H1 (cell line): ENCODE data around the gene GLIPR2. TPM values are rescaled to one million over a fixed set of nuclear protein-coding genes. Genes with fewer than 3 reads are reported as not detected.

Experiments used
- CTCF ChIA-PET: fragments of 300-600 bp; sonication (Branson Sonifier 250); formaldehyde crosslinking; loops from one replicate; lab custom pipeline; 2021; ENCODE audit not compliant: partially characterized antibody; lab: Charles Lee
- POLR2A ChIA-PET: fragments of 300-600 bp; sonication (Branson Sonifier 250); formaldehyde crosslinking; loops from one replicate; lab custom pipeline; 2021; ENCODE audit warnings: inconsistent platforms; ENCODE audit not compliant: partially characterized antibody; lab: Charles Lee
- DNase-seq, 2 experiments: peaks; one replicate each; pipeline versions ENCODE4 v3.0.0 to v3.0.0-alpha.2; 2010 to 2022; ENCODE audit warnings: low spot score in 2 of 2, low read depth in 1 of 2, mixed read lengths in 1 of 2
- FAIRE-seq: peaks from 2 replicates; lab custom pipeline; 2011; peaks lifted over from hg19 to GRCh38; lab: Jason Lieb, UNC
- H2AFZ ChIP-seq: 2 replicates; pipeline ENCODE4 v1.8.1; 2012; ENCODE audit warnings: low read length, inconsistent platforms
- H2AK5ac ChIP-seq: 2 replicates; pipeline ENCODE4 v1.6.1; 2013; ENCODE audit warnings: low read depth, low read length
- H2BK120ac ChIP-seq: replicated peaks from 2 replicates; pipeline ENCODE3; 2013; ENCODE audit warnings: low read depth, low read length, inconsistent platforms
- H2BK12ac ChIP-seq: 2 replicates; pipeline ENCODE4 v1.6.1; 2013; ENCODE audit warnings: low read depth, low read length
- H2BK15ac ChIP-seq: 2 replicates; pipeline ENCODE4 v1.6.1; 2013; ENCODE audit warnings: low read length
- H2BK20ac ChIP-seq: 2 replicates; pipeline ENCODE4 v1.6.1; 2013; ENCODE audit warnings: low read length
- H2BK5ac ChIP-seq: 2 replicates; pipeline ENCODE4 v1.6.1; 2013; ENCODE audit warnings: low read depth, low read length
- H3K14ac ChIP-seq: 2 replicates; pipeline ENCODE4 v1.6.1; 2013; ENCODE audit warnings: inconsistent platforms; ENCODE audit not compliant: insufficient read length
- H3K18ac ChIP-seq: 2 replicates; pipeline ENCODE4 v1.6.1; 2013; ENCODE audit warnings: low read length; ENCODE audit errors: extremely low read depth
- H3K23ac ChIP-seq: 2 replicates; pipeline ENCODE4 v1.6.1; 2013; ENCODE audit warnings: inconsistent platforms; ENCODE audit not compliant: insufficient read length
- H3K23me2 ChIP-seq: 2 replicates; pipeline ENCODE4 v1.6.1; 2013; ENCODE audit warnings: low read depth, low read length
- H3K27ac ChIP-seq: 2 replicates; pipeline ENCODE4 v1.6.1; 2011; ENCODE audit warnings: low read depth, low read length, inconsistent platforms
- H3K27me3 ChIP-seq, 4 experiments: replicated peaks in 1 of 4; 1 replicate in 1 of 4; 2 replicates in 3 of 4; pipeline versions ENCODE4 v1.6.1 to v1.8.1; 2011 to 2013; ENCODE audit warnings: low read length in 3 of 4, mild to moderate bottlenecking in 3 of 4, inconsistent platforms in 2 of 4, mixed read lengths in 2 of 4, moderate library complexity in 1 of 4; ENCODE audit not compliant: control insufficient read depth in 3 of 4, insufficient read depth in 3 of 4; ENCODE audit errors: extremely low read depth in 1 of 4
- H3K36me3 ChIP-seq, 4 experiments: 2 replicates each; pipeline versions ENCODE4 v1.6.1 to v1.8.1; 2011 to 2013; ENCODE audit warnings: mild to moderate bottlenecking in 4 of 4, low read length in 3 of 4, moderate library complexity in 2 of 4, control low read depth in 1 of 4, inconsistent platforms in 1 of 4; ENCODE audit not compliant: insufficient read depth in 4 of 4, control insufficient read depth in 2 of 4
- H3K4ac ChIP-seq: replicated peaks from 2 replicates; pipeline ENCODE3; 2013; ENCODE audit warnings: low read length, low read depth, mixed read lengths, inconsistent platforms; ENCODE audit not compliant: insufficient read length
- H3K4me1 ChIP-seq, 4 experiments: replicated peaks in 1 of 4; 1 replicate in 1 of 4; 2 replicates in 3 of 4; pipeline versions ENCODE4 v1.6.1 to v1.8.1; 2011 to 2013; ENCODE audit warnings: low read length in 3 of 4, inconsistent platforms in 2 of 4, mixed read lengths in 1 of 4; ENCODE audit not compliant: insufficient read depth in 4 of 4, control insufficient read depth in 3 of 4
- H3K4me2 ChIP-seq, 2 experiments: 2 replicates each; pipeline versions ENCODE4 v1.6.1 to v1.8.1; 2011 to 2013; ENCODE audit warnings: low read depth in 2 of 2, low read length in 2 of 2, control low read depth in 1 of 2, inconsistent platforms in 1 of 2, mild to moderate bottlenecking in 1 of 2; ENCODE audit not compliant: insufficient read depth in 1 of 2
- H3K4me3 ChIP-seq, 4 experiments: fragments of 200-600, 300-600 bp in 1 of 4; sonication (generic), shearing (Covaris generic), sonication (Bioruptor Twin) in 1 of 4; 2 replicates each; pipeline versions ENCODE4 v1.5.1 to v1.8.1; 2011 to 2016; ENCODE audit warnings: low read length in 4 of 4, low read depth in 3 of 4, control low read depth in 2 of 4, inconsistent platforms in 2 of 4, mild to moderate bottlenecking in 2 of 4, mixed read lengths in 1 of 4, moderate library complexity in 1 of 4; ENCODE audit not compliant: insufficient read depth in 2 of 4; ENCODE audit errors: extremely low read depth in 1 of 4
- H3K56ac ChIP-seq: replicated peaks from 2 replicates; pipeline ENCODE3; 2013; ENCODE audit warnings: low read depth, mild to moderate bottlenecking, mixed read lengths, low read length, inconsistent platforms; ENCODE audit not compliant: insufficient read length
- H3K79me1 ChIP-seq: 2 replicates; pipeline ENCODE4 v1.6.1; 2013; ENCODE audit warnings: low read depth, low read length, control low read depth
- H3K79me2 ChIP-seq, 2 experiments: 2 replicates each; pipeline versions ENCODE4 v1.6.1 to v1.8.1; 2012 to 2013; ENCODE audit warnings: low read length in 2 of 2, mild to moderate bottlenecking in 2 of 2, inconsistent platforms in 1 of 2; ENCODE audit not compliant: insufficient read depth in 2 of 2, control insufficient read depth in 1 of 2
- H3K9ac ChIP-seq, 4 experiments: replicated peaks in 1 of 4; 1 replicate in 1 of 4; 2 replicates in 3 of 4; pipeline versions ENCODE4 v1.6.1 to v1.8.1; 2011 to 2013; ENCODE audit warnings: low read depth in 3 of 4, low read length in 3 of 4, control low read depth in 2 of 4, mild to moderate bottlenecking in 2 of 4, moderate library complexity in 2 of 4, inconsistent platforms in 1 of 4; ENCODE audit errors: extremely low read depth in 1 of 4
- H3K9me3 ChIP-seq, 2 experiments: 2 replicates each; pipeline versions ENCODE4 v1.6.1 to v1.8.1; 2012 to 2013; ENCODE audit warnings: mild to moderate bottlenecking in 2 of 2, moderate library complexity in 2 of 2, control low read depth in 1 of 2, inconsistent platforms in 1 of 2, low read depth in 1 of 2, low read length in 1 of 2, mixed read lengths in 1 of 2; ENCODE audit not compliant: insufficient read depth in 2 of 2
- H4K20me1 ChIP-seq, 2 experiments: replicated peaks in 1 of 2; 2 replicates each; pipeline versions ENCODE3 to v1.8.1; 2011 to 2013; ENCODE audit warnings: inconsistent platforms in 2 of 2, low read length in 2 of 2, mild to moderate bottlenecking in 1 of 2; ENCODE audit not compliant: insufficient read depth in 2 of 2, control insufficient read depth in 1 of 2
- H4K5ac ChIP-seq: 2 replicates; pipeline ENCODE4 v1.6.1; 2013; ENCODE audit warnings: low read length, low read depth, mixed read lengths, inconsistent platforms; ENCODE audit not compliant: insufficient read length
- H4K8ac ChIP-seq: 2 replicates; pipeline ENCODE4 v1.8.0; 2013; ENCODE audit warnings: mild to moderate bottlenecking, moderate library complexity, low read length, inconsistent platforms; ENCODE audit not compliant: insufficient read depth; ENCODE audit errors: extremely low read depth
- H4K91ac ChIP-seq: replicated peaks from 2 replicates; pipeline ENCODE3; 2013; ENCODE audit warnings: low read length, mixed read lengths, inconsistent platforms; ENCODE audit not compliant: insufficient read length
- CTBP2 ChIP-seq: IDR thresholded peaks from 2 replicates; pipeline ENCODE4 v1.7.0; 2011; ENCODE audit warnings: borderline replicate concordance, mild to moderate bottlenecking, moderate library complexity, mixed read lengths, low read length; ENCODE audit not compliant: insufficient read depth, insufficient read length
- JUN ChIP-seq: IDR thresholded peaks from 2 replicates; pipeline ENCODE4 v1.6.1; 2011; ENCODE audit warnings: low read depth, mild to moderate bottlenecking, improper control_type of control experiment, low read length
- RAD21 ChIP-seq, 2 experiments: IDR thresholded peaks in 1 of 2; conservative IDR thresholded peaks in 1 of 2; 2 replicates each; pipeline ENCODE4 v1.6.1; 2011; ENCODE audit warnings: low read depth in 2 of 2, low read length in 2 of 2, improper control_type of control experiment in 1 of 2, inconsistent platforms in 1 of 2, mild to moderate bottlenecking in 1 of 2, moderate library complexity in 1 of 2
- SIN3A ChIP-seq, 2 experiments: IDR thresholded peaks in 1 of 2; conservative IDR thresholded peaks in 1 of 2; 2 replicates each; pipeline ENCODE4 v1.6.1; 2011 to 2012; ENCODE audit warnings: low read length in 2 of 2, improper control_type of control experiment in 1 of 2, low read depth in 1 of 2, mild to moderate bottlenecking in 1 of 2
- TEAD4 ChIP-seq: IDR thresholded peaks from 2 replicates; pipeline ENCODE4 v1.6.1; 2012; ENCODE audit warnings: low read depth, low read length, inconsistent platforms, mixed read lengths
- WGBS, 2 experiments: shearing (Covaris generic) in 1 of 2; methylation state at CpG; one replicate each; pipeline versions ENCODE4 v1.1.6 to v1.1.7; 2013 to 2015; ENCODE audit warnings: low lambda C conversion rate in 2 of 2, mixed read lengths in 2 of 2, inconsistent platforms in 1 of 2, low coverage in 1 of 2, missing lambda C conversion rate in 1 of 2; ENCODE audit not compliant: insufficient replicate concordance in 2 of 2, insufficient coverage in 1 of 2, insufficient read length in 1 of 2; ENCODE audit errors: extremely low coverage in 1 of 2, missing lambda C conversion rate in 1 of 2; 5-methylcytosine and 5-hydroxymethylcytosine counted together
- long read RNA-seq, 2 experiments: library from RNA in 1 of 2; library from capped mRNA in 1 of 2; stranded (forward); transcript quantifications; one replicate each; pipeline ENCODE4 v2.0.0, GENCODE V29; 2021; ENCODE audit warnings: inconsistent platforms in 1 of 2
- polyA minus RNA-seq, 3 experiments: library from RNA; depleted of rRNA, polyadenylated mRNA; stranded (reverse); fragments of >200 nt; gene quantifications; 1 replicate in 2 of 3; 2 replicates in 1 of 3; pipeline ENCODE4 v1.2.3, GENCODE V29; 2011
- polyA plus RNA-seq, 7 experiments: library from polyadenylated mRNA; depleted of rRNA in 3 of 7; stranded (reverse) in 5 of 7; unstranded in 2 of 7; fragments of >200 nt in 5 of 7; fragments of 200-250 nt in 2 of 7; gene quantifications; 1 replicate in 5 of 7; 2 replicates in 1 of 7; 4 replicates in 1 of 7; pipeline versions ENCODE4 v1.2.1 to v1.2.3, GENCODE V29; 2011 to 2013; ENCODE audit warnings: missing spikeins in 2 of 7, mixed read lengths in 2 of 7
- total RNA-seq: library from RNA; stranded (reverse); fragmentation: NEBNext Ultra II Directional; extraction: Animal tissue kit (Norgen Biotek cat#: 25700); gene quantifications from 2 replicates; pipeline ENCODE4 v1.2.1, GENCODE V29; 2021
- TF ChIP-seq, protein P1 (sequence below): IDR thresholded peaks from 2 replicates; pipeline ENCODE4 v1.6.1; 2011; ENCODE audit warnings: low read depth, mild to moderate bottlenecking, low read length; ENCODE audit not compliant: insufficient read depth

The GLIPR2 gene, protein sequence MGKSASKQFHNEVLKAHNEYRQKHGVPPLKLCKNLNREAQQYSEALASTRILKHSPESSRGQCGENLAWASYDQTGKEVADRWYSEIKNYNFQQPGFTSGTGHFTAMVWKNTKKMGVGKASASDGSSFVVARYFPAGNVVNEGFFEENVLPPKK
- total RNA-seq = 7.9 and 8.9 TPM in 2 replicates
- polyA plus RNA-seq (2011; rRNA removed) = 10.2 and 12.0 TPM in 2 replicates
- 13.7 TPM for polyA plus RNA-seq (2011; cell fraction: cytosol; rRNA removed)
- polyA plus RNA-seq (2011; cell fraction: nucleus; rRNA removed) = 7.1 TPM
- 11.5 to 15.4 TPM (median 13.1 TPM) in 4 replicates for polyA plus RNA-seq (2012, experiment 1 of 2)
- 11.8 TPM for polyA plus RNA-seq (2012, experiment 2 of 2)
- polyA plus RNA-seq (2013, experiment 1 of 2) = 6.2 TPM
- 6.2 TPM for polyA plus RNA-seq (2013, experiment 2 of 2)
- 5.5 and 7.2 TPM in 2 replicates for polyA minus RNA-seq (2011; rRNA and poly(A)+ RNA removed)
- 4.7 TPM for polyA minus RNA-seq (2011; cell fraction: cytosol; rRNA and poly(A)+ RNA removed)
- 3.7 TPM for polyA minus RNA-seq (2011; cell fraction: nucleus; rRNA and poly(A)+ RNA removed)
- long read RNA-seq, experiment 1, partial matches to known transcripts = 0 of 4 reads
- long read RNA-seq, experiment 1, other reads (novel, unspliced or antisense) = 3 of 4 reads
- long read RNA-seq, experiment 2, transcript GLIPR2-202 (5 exons, 1,890 nt) = major isoform, 8 of 15 reads
- long read RNA-seq, experiment 2, partial matches to known transcripts = 2 of 15 reads
- long read RNA-seq, experiment 2, other reads (novel, unspliced or antisense) = 5 of 15 reads

DNA sequence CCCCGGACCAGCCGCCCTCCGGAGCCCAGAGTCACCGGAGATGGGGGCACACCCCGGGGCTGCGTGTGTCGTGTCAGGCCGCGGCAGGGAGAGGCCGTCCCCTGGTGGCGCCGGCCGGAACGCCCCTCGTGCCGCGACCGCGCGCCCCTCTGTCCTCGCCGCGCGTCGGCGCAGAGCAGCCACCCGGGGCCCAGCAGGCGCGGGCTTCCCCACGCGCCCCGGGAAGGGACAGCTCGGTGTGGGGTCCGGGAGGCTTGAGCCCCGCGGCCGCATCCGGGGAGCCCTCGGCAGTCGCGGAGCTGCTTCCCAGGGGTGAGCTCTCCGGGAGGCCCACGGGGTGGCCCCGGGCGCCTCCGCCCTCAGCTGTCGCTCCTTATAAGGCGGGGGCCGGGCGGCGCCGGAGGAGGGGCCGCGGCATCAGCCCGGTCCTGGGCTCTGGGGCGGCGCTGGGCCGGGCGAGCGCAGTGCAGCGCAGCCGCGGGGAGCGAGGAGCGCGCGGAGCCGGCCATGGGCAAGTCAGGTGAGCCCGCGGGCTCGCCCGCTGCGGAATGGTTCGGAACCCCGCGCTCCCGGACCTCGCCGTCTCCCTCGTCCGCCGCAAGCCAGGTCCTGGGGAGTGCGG is at the start of gene GLIPR2:
TSS of gene GLIPR2 (plus strand) at position 462 of the 622 bp plus-strand sequence. CDS start at position 508, 46 bp downstream.
- H4K20me1 ChIP-seq = peaks cover 3 to 5% of the 10 kb centered on the region in 2 experiments
- H3K27ac ChIP-seq = no peak within 1 kb of the TSS
- H3K4me1 ChIP-seq = peaks cover 0 to 15% (median 7%) of the 10 kb centered on the region in 4 experiments; a peak in 6 of 7 replicates
- H3K79me1 ChIP-seq = no peaks in the 10 kb centered on the region
- no peak within 1 kb of the TSS for H2BK5ac ChIP-seq
- no peak within 1 kb of the TSS for H4K5ac ChIP-seq
- peak within 1 kb of the TSS; percentile 86 to 93 for H3K4me2 ChIP-seq
- DNase-seq (no peak), FAIRE-seq (no peak)
- ChIA-PET POLR2A (interaction anchor here (1.1 to 2.6 kb wide), 5 partner anchors 20 to 343 kb away, joined by 3 to 9 read pairs (median 4); partner anchors contain the start of gene CLTA), CTCF (interaction anchor here (1.1 to 3.0 kb wide), 5 partner anchors 28 to 54 kb away, joined by 4 to 13 read pairs (median 6); partner anchors contain the start of gene CCIN)
- no peak within 1 kb of the TSS for H4K91ac ChIP-seq
- H3K4me3 ChIP-seq = peak within 1 kb of the TSS; percentile 62 to 76 (median 70)
- no peaks in the 10 kb centered on the region for H3K9me3 ChIP-seq
- H3K18ac ChIP-seq = peak within 1 kb of the TSS; percentile 48
- H3K23me2 ChIP-seq = peaks cover 15% of the 10 kb centered on the region
- WGBS, 2 experiments = 3% methylated on average over 23 of the region's 83 CpGs; no CpG with 5 or more reads in 1 of the 2 experiments
- H3K4ac ChIP-seq = no peak within 1 kb of the TSS
- no peak within 1 kb of the TSS for H3K56ac ChIP-seq
- peak within 1 kb of the TSS; percentile 63; the same call in 1 of the 2 replicates for H4K8ac ChIP-seq
- no peak within 1 kb of the TSS for H2BK20ac ChIP-seq
- H3K27me3 ChIP-seq = peaks cover 18 to 58% (median 49%) of the 10 kb centered on the region in 4 experiments
- H2BK15ac ChIP-seq = peak within 1 kb of the TSS; percentile 29; the same call in 1 of the 2 replicates
- no peaks in the 10 kb centered on the region; a peak in 1 of 8 replicates for H3K36me3 ChIP-seq
- peak within 1 kb of the TSS; percentile 18; the same call in 1 of the 2 replicates for H2AFZ ChIP-seq
- peak within 1 kb of the TSS in 2 of 4 experiments; percentile 34 to 67; a peak in 4 of 7 replicates for H3K9ac ChIP-seq
- no peak within 1 kb of the TSS for H3K23ac ChIP-seq
- no peak within 1 kb of the TSS for H2AK5ac ChIP-seq
- peak within 1 kb of the TSS; percentile 75 for H2BK12ac ChIP-seq
- H3K14ac ChIP-seq = no peak within 1 kb of the TSS
- H2BK120ac ChIP-seq = no peak within 1 kb of the TSS
- no peaks in the 10 kb centered on the region for H3K79me2 ChIP-seq
- TF ChIP-seq RAD21 (IDR thresholded peaks at IDR 0.05 in 1 of 2, conservative IDR thresholded peaks at IDR 0.05 in 1 of 2; ENCODE audit: low read depth in 2 of 2, low read length in 2 of 2) = peak in 1 of 2 experiments; percentile 18; a peak in 1 of 4 replicates
- no peak for TF ChIP-seq TEAD4
- TF ChIP-seq, protein P1, sequence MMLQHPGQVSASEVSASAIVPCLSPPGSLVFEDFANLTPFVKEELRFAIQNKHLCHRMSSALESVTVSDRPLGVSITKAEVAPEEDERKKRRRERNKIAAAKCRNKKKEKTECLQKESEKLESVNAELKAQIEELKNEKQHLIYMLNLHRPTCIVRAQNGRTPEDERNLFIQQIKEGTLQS = no peak
- 0 out of 4 replicates have a peak, but pooled peaks of 1 of the 2 experiments have one; percentile 36 for TF ChIP-seq SIN3A (conservative IDR thresholded peaks at IDR 0.05 in 1 of 2, IDR thresholded peaks at IDR 0.05 in 1 of 2; ENCODE audit: low read depth in 1 of 2, low read length in 2 of 2)
- no peak for TF ChIP-seq JUN
- no peak for TF ChIP-seq CTBP2
